Hindlimb muscle (tissue), 1 donor: ENCODE data around the gene C2orf92. TPM values are rescaled to one million over a fixed set of nuclear protein-coding genes. Genes with fewer than 3 reads are reported as not detected.

ENCODE experiments used
- DNase-seq: peaks from one replicate; pipeline ENCODE4 v3.0.0-alpha.2; 2013
- polyA plus RNA-seq: library from polyadenylated mRNA; unstranded; fragments of 120-200 nt; gene quantifications from one replicate; pipeline ENCODE4 v1.2.1, GENCODE V29; 2013; ENCODE audit not compliant: insufficient read length

The C2orf92 gene
- polyA plus RNA-seq, 1 donor = 20.0 TPM

DNA sequence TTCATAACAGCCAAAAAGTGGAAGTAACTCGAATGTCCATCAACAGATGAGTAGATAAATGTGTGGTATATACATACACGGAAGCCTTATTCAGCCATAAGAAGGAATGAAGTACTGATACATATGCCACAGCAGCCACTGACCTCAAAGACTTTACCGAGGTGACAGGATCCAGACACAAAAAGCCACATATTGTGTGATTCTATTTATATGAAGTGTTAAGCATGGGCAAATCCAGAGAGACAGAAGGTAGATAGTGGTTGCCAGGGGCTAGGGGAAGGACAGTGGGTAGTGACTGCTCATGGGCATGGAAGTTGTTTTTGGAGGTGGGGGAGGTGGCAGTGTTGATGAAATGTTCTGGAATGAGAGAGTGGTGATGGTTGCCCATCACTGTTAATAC, 77.8 kb downstream of the C2orf92 start:
- no peak for DNase-seq

DNA sequence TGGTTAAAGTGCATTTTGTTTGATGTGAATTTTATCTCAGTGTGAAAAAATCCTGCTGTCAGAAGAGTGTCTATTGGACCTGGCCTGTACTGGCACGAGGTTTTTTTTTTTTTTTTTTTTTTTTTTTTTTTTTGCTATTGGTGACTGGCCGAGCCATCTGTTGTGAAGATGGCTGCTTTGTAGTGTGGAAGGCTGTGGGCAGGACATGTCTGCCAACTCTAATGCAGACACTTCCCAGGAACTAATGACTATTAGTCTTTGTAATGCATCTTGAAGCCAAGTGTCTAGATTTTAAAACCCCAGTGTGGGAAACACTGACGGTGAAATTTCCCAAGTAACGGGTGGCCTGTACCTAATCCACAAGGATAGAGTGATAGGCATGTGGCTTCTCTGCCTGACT, 78.2 kb downstream of the C2orf92 start:
- DNase-seq = no peak

DNA sequence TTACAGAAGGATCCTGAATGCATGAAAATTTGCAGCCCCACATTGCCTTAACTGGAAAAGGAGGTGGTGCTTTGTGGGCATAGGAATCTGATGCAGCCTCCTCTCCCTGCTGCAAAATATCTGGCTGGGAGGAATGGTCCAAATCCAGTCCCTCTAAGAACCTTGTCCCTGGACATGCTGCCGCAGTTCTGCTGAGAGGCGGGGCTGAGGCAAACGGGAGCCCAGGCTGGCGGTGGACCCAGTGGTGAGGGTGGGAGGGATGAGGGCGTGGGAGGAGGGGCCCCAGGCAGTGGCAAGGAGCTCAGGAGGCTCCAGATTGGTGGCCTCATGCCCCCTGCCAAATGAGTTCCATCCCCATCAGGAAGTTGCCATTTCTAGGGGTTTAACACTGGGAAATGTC, 80.1 kb downstream of the C2orf92 start:
- DNase-seq = no peak

DNA sequence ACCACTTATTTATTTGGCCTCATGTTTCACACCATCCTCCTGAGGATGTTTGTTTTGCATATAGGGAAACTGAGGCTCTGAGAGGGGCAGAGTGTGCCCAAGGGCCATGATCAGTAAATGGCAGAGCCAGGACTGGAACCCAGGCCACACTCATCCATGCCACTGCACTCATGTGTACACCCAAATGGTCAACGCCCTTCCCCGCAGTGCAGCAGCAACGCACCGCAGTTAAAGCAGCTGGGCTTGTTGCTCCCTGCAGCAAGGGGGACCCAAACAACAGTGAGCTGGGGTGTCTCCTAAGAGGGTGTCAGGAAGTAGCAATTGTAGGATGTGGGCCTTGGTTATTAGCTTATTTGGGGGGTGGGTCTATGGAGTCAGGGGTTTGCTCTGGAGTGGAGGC, 80.5 kb downstream of the C2orf92 start:
- DNase-seq = no peak

DNA sequence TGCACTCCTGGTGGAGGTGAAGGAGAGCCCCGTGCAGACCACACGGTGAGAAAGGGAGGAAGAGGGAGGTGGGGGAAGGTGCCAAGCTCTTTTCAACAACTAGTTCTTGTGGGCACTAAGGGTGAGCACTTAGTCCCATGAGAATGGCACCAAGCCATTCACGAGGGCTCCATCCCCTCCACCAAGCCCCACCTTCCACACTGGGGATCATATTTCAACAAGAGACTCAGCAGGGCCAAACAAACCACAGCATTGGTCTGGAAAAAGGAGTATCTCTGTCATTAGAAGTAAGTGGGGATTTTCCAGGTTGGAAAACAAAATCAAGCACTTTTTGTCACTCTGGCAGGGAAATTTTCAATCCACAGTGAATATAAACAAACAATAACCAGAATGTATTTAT, 82.2 kb downstream of the C2orf92 start:
- no peak for DNase-seq

Other genes starting within 250 kb of the C2orf92 start
- gene ANKRD36B, start 79.8 kb upstream of the C2orf92 start, polyA plus RNA-seq = 20.8 TPM
- 156 TPM for gene COX5B, start 23.7 kb upstream of the C2orf92 start, polyA plus RNA-seq
- gene ACTR1B, start 5.7 kb upstream of the C2orf92 start, polyA plus RNA-seq = 50.4 TPM
- gene ZAP70, start 43.9 kb downstream of the C2orf92 start, polyA plus RNA-seq = 3.6 TPM